ENCODE results near the gene LRRC37A2. TPM values are rescaled to one million over a fixed set of nuclear protein-coding genes. Genes with fewer than 3 reads are reported as not detected.
"Not testable (repeated sequence)": the region's sequence is repeated elsewhere in the genome, so short reads cannot be mapped to it uniquely, and the experiment has no call there.

LRRC37A2 gene
- total RNA-seq, 1 experiment from 2014 or later: 4.1 TPM

DNA sequence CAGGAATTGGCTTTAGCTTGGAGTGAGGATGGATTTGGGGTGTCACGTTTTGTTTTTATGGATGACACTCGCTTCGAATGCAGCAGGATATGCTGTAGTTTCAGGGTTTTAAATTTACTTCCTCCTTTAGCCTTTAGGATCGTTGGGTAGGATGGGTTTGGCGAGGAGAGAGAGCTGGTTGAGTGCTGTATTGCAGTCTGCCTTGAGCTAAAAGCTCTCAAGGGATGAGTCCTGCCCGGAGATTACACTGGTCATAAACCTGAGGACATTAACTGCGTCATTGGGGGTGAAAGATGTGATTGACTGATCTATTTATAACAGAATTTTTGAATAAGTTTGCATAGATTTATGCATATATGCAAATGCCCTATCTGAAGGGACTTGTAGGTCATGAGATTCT lies 79.1 kb downstream of the LRRC37A2 start:
- DNase-seq (ENCODE audit: extremely low read depth, low read depth): not testable (repeated sequence)

DNA sequence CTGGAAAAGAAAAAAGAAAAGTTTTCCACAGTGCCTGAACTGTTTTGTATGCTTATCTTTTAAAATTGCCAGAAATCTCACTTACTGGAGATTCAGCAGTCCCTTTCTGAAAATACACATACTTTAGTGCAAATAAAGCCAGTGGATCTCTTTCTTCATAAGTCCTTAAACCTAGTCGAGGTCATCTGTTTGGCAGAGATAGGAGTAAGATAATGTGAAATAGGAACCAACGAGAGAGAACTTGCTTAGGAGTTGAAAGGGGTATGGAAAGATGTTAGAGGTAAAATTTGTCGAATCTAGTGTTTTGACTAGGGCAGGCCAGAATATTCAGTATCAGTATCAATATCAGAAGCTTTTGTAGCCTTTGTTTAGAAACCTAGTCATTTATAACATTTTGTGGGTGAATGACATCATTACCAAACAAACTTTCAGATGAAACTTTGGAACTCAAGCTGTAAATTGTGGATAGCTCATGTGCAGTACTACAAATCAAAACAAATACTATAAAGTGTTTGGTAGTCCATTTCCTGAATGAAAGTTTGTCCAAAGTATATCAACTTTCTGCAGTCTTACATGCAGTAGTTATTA lies 86.2 kb downstream of the LRRC37A2 start:
- DNase-seq (ENCODE audit: extremely low read depth, low read depth): not testable (repeated sequence)

DNA sequence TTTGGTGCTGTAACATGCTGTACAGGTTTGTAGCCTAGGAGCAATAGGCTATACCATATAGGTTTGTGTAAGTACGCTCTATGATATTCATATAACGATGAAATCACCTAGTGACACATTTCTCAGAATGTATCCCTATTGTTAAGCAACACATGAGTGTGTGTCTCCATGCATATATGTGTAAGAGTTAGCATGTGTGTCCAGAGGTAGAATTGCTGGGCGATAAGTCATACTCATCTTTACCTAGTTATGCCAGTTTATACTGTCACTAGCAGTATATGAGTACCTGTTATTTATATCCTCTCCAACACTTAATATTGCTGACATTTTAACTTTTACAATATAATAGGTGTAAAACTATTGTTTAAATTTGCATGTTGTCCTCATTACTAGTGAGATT lies 88.5 kb downstream of the LRRC37A2 start:
- not testable (repeated sequence) for DNase-seq (ENCODE audit: extremely low read depth, low read depth)

DNA sequence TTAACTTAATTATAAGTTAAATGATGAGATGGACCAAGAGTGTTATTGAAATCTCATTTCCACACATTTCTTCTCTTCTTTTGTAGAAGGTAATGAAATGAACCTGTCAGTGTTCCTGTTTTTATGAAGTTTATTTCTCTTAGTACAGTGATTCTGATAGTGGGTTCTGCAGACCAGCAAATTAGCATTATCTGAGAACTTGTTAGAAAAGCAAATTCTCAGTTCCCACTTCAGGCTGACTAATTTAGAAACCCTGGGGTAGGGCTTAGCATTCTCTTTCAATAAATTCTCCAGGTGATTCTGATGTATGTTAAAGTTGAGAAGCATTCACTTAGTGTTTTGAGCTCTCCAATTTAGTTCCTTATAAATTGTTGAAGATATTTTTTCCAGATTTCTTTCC lies 90.9 kb downstream of the LRRC37A2 start:
- DNase-seq (ENCODE audit: extremely low read depth, low read depth): not testable (repeated sequence)

Small RNA genes within 50 kb of the gene (small RNA-seq; reads per million reads assigned to genes)
- 0 reads per million in 2 experiments for gene RN7SL199P

Other genes starting within 250 kb of the LRRC37A2 start
- 1.2 and 1.5 TPM in 2 replicates for gene LRRC37A, start 217.3 kb upstream of the LRRC37A2 start, total RNA-seq (2014; rRNA removed; shearing (Covaris generic))
- gene ARL17B, start 150.7 kb upstream of the LRRC37A2 start, total RNA-seq (2014; rRNA removed; shearing (Covaris generic)): 5.9 and 9.8 TPM in 2 replicates
- 5.6 and 9.7 TPM in 2 replicates for gene ARL17A, start 67.2 kb downstream of the LRRC37A2 start, total RNA-seq (2014; rRNA removed; shearing (Covaris generic))
- 20.9 and 24.2 TPM in 2 replicates for gene NSF, start 78.2 kb downstream of the LRRC37A2 start, total RNA-seq (2014; rRNA removed; shearing (Covaris generic))

All from NCI-H460 (cell line).